T-helper 1 cell treated with Interleukin-12 subunit alpha and Interleukin-12 subunit beta and Interleukin-4 antibody, amounts not matched to agents 30 μg/mL and 1 μg/mL, for 36 hours (primary cell): Measurements from ENCODE around the gene RNF224.

Source experiments
- H3K27ac Mint-ChIP-seq: one replicate; pipeline ENCODE4 v1.8.0; 2021; ENCODE audit warnings: mild to moderate bottlenecking, mixed read lengths
- H3K27me3 Mint-ChIP-seq: one replicate; pipeline ENCODE4 v1.8.0; 2021; ENCODE audit warnings: low read depth, mixed read lengths
- H3K36me3 Mint-ChIP-seq: one replicate; pipeline ENCODE4 v1.8.0; 2021; ENCODE audit warnings: low read depth, mixed read lengths
- H3K4me1 Mint-ChIP-seq: one replicate; pipeline ENCODE4 v1.8.0; 2021; ENCODE audit warnings: low read depth, mixed read lengths
- H3K4me3 Mint-ChIP-seq: one replicate; pipeline ENCODE4 v1.8.0; 2021; ENCODE audit warnings: mild to moderate bottlenecking, moderate library complexity, mixed read lengths
- H3K9me3 Mint-ChIP-seq: one replicate; pipeline ENCODE4 v1.8.0; 2021; ENCODE audit warnings: mixed read lengths

Gene RNF224

GRCh38 chr9:137216188-137216965, 10.9 kb upstream of the RNF224 start:
- no peak overlapping the region for H3K4me3 Mint-ChIP-seq

DNA sequence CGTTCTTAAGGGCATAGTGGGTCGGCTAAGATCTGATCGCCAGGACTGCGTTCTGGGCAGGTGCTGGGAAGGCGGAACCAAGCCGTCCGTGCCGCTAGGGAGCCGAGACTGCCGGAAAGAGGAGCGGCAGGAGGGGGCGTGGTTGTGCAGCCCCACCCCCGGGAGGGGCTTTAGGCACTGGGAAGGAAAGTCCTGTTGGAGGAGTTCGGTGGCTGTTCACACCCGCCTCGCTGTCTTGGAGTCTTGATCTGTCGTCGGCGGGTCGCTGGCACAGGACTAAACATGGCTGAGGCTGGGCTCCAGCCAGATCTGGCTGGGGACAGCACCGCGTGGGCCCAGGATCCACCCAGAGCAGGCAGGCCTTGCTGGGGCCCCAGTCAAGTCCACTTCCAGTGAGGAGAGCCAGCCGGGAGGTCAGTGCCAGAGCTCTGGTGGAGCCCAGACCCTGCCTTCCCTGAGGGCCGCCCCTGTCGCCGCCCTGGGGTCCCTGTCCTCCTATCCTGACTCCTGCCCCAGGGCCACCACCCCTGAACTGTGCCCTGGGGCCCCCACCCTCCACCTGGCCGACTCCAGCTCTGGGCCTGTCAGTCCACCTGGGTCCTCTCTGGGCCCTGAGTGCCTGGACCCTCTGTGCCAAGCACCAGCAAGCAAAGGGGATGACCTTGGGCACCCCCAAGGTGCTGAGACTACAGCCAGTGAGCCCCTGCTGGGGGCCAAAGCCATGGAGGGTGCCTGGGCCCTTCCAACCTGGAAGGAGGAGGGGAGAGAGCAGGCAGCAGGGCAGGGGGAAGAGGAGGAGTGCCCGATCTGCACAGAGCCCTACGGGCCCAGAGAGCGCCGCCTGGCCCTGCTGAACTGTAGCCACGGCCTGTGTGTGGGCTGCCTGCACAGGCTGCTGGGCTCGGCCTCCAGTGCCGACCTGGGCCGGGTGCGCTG, 9.8 kb upstream of the RNF224 start:
- no peak overlapping the region for H3K27ac Mint-ChIP-seq
- no peaks in the 10 kb centered on the region for H3K27me3 Mint-ChIP-seq
- no peaks in the 10 kb centered on the region for H3K9me3 Mint-ChIP-seq
- H3K4me1 Mint-ChIP-seq = no peaks in the 10 kb centered on the region
- no peak overlapping the region for H3K4me3 Mint-ChIP-seq
- H3K36me3 Mint-ChIP-seq = no peaks in the 10 kb centered on the region

More at GRCh38 chr9:137216188-137216965, 10.9 kb upstream of the RNF224 start:
- Mint-ChIP-seq H3K27me3 (no peaks in the 10 kb centered on the region), H3K9me3 (no peaks in the 10 kb centered on the region), H3K27ac (no peak overlapping the region), H3K4me1 (no peaks in the 10 kb centered on the region), H3K36me3 (no peaks in the 10 kb centered on the region)

GRCh38 chr9:137218212-137218753, 9.0 kb upstream of the RNF224 start:
- Mint-ChIP-seq H3K27ac (no peak overlapping the region), H3K4me3 (no peak overlapping the region)

DNA sequence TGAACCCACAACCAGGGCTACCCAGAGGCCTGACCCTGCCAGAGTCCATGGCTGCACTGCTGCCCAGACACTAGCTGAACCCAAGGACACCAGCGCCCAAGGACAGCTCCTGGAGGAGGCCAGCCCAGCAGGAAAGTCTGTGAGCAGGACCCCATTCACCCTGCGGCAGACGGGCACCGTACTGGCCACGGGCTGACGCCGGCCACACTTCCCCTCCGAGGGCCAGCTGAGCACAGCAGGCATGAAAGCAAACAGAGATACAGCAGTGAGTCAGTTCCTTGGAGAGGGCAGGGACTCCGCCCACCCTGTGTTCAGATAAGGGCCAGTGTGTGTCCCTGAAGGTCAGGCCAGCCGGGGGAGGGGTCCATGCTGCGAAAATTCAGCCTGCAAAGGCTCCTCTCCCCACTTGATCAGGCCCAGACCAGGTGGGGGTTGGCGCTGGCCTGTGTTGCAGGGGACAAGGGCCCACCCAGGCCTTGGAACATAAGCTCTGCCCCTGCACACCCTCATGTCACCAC, 8.5 kb upstream of the RNF224 start:
- no peaks in the 10 kb centered on the region for H3K27me3 Mint-ChIP-seq
- H3K4me1 Mint-ChIP-seq = no peaks in the 10 kb centered on the region
- H3K27ac Mint-ChIP-seq = no peak overlapping the region
- no peaks in the 10 kb centered on the region for H3K36me3 Mint-ChIP-seq
- H3K4me3 Mint-ChIP-seq = no peak overlapping the region
- no peaks in the 10 kb centered on the region for H3K9me3 Mint-ChIP-seq

More at GRCh38 chr9:137218212-137218753, 9.0 kb upstream of the RNF224 start:
- Mint-ChIP-seq H3K27me3 (no peaks in the 10 kb centered on the region), H3K4me1 (no peaks in the 10 kb centered on the region), H3K36me3 (no peaks in the 10 kb centered on the region), H3K9me3 (no peaks in the 10 kb centered on the region)

- Mint-ChIP-seq H3K4me3 (no peak overlapping the region), H3K27me3 (no peaks in the 10 kb centered on the region), H3K4me1 (no peaks in the 10 kb centered on the region), H3K36me3 (no peaks in the 10 kb centered on the region), H3K27ac (no peak overlapping the region), H3K9me3 (no peaks in the 10 kb centered on the region)
Observed at GRCh38 chr9:137219757-137220316, 7.5 kb upstream of the RNF224 start.

DNA sequence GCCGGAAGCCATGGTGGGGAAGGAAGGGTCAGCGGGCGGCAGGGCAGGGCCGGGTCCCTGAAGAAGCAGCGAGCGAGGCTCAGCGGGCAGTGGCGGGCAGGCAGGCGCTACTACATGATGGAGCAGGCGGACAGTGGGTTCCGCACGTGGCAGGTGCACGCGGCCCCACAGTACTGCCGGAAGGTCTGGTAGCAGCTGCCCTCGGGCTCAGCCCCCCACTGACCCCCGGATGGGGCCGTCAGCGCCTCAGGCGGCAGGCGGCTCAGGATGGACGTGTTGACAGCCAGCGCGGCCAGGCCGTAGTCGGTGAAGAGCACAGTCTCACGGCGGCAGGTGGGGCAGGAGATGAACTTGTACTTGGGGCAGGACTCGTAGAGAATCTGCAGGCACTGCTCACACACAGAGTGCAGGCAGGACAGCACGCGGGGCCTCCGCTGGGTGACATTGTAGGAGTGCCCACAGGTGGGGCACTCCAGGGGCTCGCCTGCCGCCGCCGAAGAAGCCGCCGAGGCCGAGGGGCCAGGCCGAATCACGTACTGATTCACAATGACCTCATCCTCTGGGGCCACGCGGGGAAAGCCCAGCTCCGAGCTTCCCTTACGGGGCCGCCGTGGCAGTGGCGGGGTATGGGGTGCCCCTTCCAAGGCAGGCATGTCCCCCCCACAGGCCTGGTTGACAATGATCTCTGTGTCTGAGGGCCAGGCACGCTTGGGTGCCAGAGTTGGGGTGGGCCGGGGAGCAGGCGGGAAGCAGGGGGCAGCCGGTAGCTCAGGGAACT, 6.8 kb upstream of the RNF224 start:
- H3K4me1 Mint-ChIP-seq = no peaks in the 10 kb centered on the region
- no peaks in the 10 kb centered on the region for H3K9me3 Mint-ChIP-seq
- no peaks in the 10 kb centered on the region for H3K27me3 Mint-ChIP-seq
- no peak overlapping the region for H3K27ac Mint-ChIP-seq
- H3K36me3 Mint-ChIP-seq = no peaks in the 10 kb centered on the region
- H3K4me3 Mint-ChIP-seq = peak overlapping the region; percentile 53

GRCh38 chr9:137221095-137221505, 6.2 kb upstream of the RNF224 start:
- Mint-ChIP-seq H3K4me3 (peak overlapping the region; percentile 53), H3K27me3 (no peaks in the 10 kb centered on the region), H3K4me1 (no peaks in the 10 kb centered on the region), H3K9me3 (no peaks in the 10 kb centered on the region), H3K27ac (no peak overlapping the region), H3K36me3 (no peaks in the 10 kb centered on the region)

DNA sequence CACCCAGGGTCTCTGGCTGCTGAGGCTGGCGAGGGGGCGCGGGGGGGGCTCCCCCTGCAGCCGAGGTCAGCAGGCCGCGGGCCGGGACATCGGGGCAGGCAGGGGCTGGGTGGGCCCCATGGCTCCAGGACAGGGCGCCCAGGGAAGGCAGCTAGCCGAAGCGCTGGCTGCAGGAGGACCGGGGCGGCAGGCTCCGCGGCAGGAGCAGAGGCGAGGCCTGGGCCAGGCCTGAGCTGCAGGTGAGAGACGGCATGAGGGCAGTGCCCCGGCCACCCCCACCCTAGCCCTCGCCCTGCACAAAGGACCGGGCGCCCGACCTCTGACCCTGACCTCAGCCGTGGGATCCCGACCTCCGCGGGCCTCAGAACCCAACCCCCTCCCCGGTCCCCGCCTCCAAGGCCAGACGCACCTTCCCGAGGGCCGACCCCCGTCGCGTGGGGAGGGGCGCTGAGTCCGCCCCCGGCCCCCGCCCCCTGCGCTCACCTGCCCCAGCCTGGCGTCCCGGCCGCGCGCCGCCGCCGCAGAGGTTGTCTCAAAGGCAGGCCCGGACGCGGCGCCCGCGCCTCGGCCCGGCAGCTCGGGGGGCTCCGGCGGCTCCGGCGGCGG, 5.7 kb upstream of the RNF224 start:
- Mint-ChIP-seq H3K4me3 (no peak overlapping the region), H3K9me3 (no peaks in the 10 kb centered on the region), H3K27ac (no peak overlapping the region), H3K36me3 (no peaks in the 10 kb centered on the region), H3K27me3 (no peaks in the 10 kb centered on the region), H3K4me1 (no peaks in the 10 kb centered on the region)

GRCh38 chr9:137222190-137223077, 4.9 kb upstream of the RNF224 start, which contains the start of gene RNF208:
TSS of gene RNF208 (minus strand) at chr9:137222240. CDS start at chr9:137221212, 1,028 bp downstream.
- Mint-ChIP-seq H3K27me3 (no peaks in the 10 kb centered on the region), H3K4me3 (peak within 1 kb of the TSS; percentile 80), H3K4me1 (peaks cover under 1% of the 10 kb centered on the region), H3K9me3 (no peaks in the 10 kb centered on the region), H3K27ac (peak within 1 kb of the TSS; percentile 82), H3K36me3 (no peaks in the 10 kb centered on the region)

DNA sequence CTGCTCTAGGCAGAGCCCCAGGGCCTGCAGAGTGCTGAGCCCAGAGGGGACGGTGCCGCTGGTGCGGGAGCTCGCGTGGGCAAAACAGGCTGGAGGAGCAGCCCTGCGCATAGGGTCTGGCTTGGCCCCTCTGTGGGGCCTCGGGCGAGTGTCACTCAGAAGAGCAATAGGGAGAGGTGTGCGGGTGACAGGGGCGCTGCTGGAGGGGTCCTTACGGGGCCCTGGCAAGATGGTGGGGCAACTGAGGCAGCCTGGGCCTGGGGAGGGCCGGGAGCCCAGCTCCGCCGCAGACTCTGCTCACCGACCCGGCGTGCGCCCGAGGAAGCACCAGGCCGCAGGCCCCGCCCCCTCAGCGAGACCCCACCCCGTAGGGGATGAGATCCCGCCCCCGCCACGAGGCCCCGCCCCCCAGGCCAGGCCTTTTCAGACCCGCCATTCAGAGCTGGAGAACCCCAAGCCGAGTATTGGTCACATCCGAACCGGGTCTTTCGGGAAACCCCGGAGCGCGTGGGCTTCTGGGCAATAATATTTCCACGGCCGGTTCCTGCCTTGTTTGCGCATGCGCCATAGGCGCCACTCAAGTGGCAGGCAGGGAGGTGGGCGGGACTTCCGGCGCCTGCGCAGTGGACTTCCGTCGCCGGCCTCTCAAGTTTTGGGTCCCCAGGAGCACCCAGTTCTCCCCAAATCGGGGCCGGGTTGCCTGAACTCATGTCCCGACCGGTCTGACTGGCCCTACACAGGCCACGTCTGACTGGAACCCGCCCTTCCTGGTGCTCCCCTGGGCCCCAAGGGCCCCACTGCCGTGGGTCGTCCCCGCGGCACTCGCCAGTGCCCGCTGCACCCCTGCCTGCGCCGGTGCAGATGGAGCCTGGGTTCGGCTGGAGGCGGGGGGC, 4.0 kb upstream of the RNF224 start:
- Mint-ChIP-seq H3K27ac (peak overlapping the region; percentile 82), H3K9me3 (no peaks in the 10 kb centered on the region), H3K27me3 (no peaks in the 10 kb centered on the region), H3K4me3 (peak overlapping the region; percentile 80), H3K4me1 (peaks cover 3% of the 10 kb centered on the region), H3K36me3 (no peaks in the 10 kb centered on the region)

GRCh38 chr9:137224830-137225694, 2.2 kb upstream of the RNF224 start, which contains the start of gene CYSRT1:
TSS of gene CYSRT1 (plus strand) at chr9:137225174. CDS start at chr9:137225622, 448 bp downstream.
- Mint-ChIP-seq H3K9me3 (no peaks in the 10 kb centered on the region), H3K36me3 (no peaks in the 10 kb centered on the region), H3K4me1 (peaks cover 3% of the 10 kb centered on the region), H3K27me3 (no peaks in the 10 kb centered on the region), H3K4me3 (peak within 1 kb of the TSS; percentile 80), H3K27ac (peak within 1 kb of the TSS; percentile 78)
